Chondrocyte (in vitro differentiated cells): ENCODE data around the gene GLYATL1B. TPM values are rescaled to one million over a fixed set of nuclear protein-coding genes. Genes with fewer than 3 reads are reported as not detected.
A peak's percentile ranks its signal among the peaks of the same experiment; 100 is the strongest.
"Not testable (repeated sequence)": the region's sequence is repeated elsewhere in the genome, so short reads cannot be mapped to it uniquely, and the experiment has no call there.

Experiments
- DNase-seq: peaks from one replicate; pipeline ENCODE4 v3.0.0; 2021; ENCODE audit warnings: mixed read lengths, low spot score
- H3K27ac Mint-ChIP-seq: one replicate; pipeline ENCODE4 v1.8.0; 2021; ENCODE audit warnings: mild to moderate bottlenecking, moderate library complexity, mixed read lengths; ENCODE audit not compliant: unreplicated experiment
- H3K27me3 Mint-ChIP-seq: 2 replicates; pipeline ENCODE4 v1.8.0; 2021; ENCODE audit warnings: low read depth, mixed read lengths
- H3K36me3 Mint-ChIP-seq: 2 replicates; pipeline ENCODE4 v1.8.0; 2021; ENCODE audit warnings: low read depth, mixed read lengths
- H3K4me1 Mint-ChIP-seq: 2 replicates; pipeline ENCODE4 v1.8.0; 2021; ENCODE audit warnings: low read depth, mild to moderate bottlenecking, mixed read lengths
- H3K4me3 Mint-ChIP-seq: one replicate; pipeline ENCODE4 v1.8.0; 2021; ENCODE audit warnings: mild to moderate bottlenecking, moderate library complexity, mixed read lengths; ENCODE audit not compliant: unreplicated experiment
- H3K9me3 Mint-ChIP-seq: 2 replicates; pipeline ENCODE4 v1.8.0; 2021; ENCODE audit warnings: low read depth, mixed read lengths
- CTCF ChIP-seq: fragments of 200-600 bp; sonication (generic); IDR thresholded peaks from 2 replicates; pipeline ENCODE4 v1.5.0; 2021; ENCODE audit warnings: antibody characterized with exemption, mild to moderate bottlenecking, moderate library complexity
- total RNA-seq: library from RNA; stranded (reverse); gene quantifications from 3 replicates; pipeline ENCODE4 v1.2.1, GENCODE V29; 2021

GLYATL1B gene
- total RNA-seq, 1 donor from 2014 or later = not detected

DNA sequence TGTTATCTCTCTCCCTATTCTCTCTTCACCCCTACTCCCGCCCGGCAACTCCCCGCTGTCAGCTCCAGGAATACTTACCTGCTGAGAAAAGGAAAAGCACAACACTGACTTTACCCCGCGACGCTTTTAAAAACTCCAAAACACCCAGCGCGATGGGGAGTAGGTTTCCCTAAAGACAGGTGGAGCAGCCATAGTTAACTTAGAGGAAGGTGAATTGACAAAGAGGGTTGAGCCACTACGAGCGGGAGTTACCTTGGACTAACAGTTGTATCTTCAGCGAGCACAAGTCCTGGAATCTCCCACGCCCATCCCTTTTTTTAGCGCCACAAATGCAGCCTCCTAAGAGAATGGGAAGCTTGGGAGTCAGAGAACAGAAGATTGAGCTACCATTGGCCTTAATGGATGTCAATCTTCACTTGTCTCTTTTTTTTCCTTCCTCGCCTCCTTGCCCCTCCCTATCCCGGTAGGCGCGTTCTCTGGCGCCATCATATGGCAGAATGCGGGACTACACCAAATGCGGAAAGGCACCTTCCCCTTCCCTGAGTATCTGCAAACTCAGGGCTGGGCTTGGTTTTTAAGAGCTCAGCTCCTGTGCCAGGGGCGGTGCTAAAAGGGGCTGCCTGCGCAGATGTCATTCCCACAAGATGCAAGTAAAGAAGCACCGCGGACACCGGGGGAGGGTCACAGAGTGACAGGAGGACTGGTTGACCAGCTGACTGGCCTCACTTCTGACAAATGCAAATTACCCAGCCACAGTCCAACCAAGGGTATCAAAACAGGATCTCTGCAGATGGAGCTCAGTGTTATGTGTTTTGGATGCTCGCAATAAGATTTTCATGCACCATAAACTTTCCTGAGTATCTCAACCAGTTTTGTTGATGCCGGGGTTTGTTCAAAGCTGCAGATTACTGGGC is 27.7 kb upstream of the GLYATL1B start:
- DNase-seq, H3K27ac Mint-ChIP-seq, H3K4me1 Mint-ChIP-seq, H3K36me3 Mint-ChIP-seq, H3K9me3 Mint-ChIP-seq: not testable (repeated sequence)
- Mint-ChIP-seq H3K4me3 (peak overlapping the region; percentile 17), H3K27me3 (peaks cover 48% of the 10 kb centered on the region)
- peak; percentile 73 for TF ChIP-seq CTCF

DNA sequence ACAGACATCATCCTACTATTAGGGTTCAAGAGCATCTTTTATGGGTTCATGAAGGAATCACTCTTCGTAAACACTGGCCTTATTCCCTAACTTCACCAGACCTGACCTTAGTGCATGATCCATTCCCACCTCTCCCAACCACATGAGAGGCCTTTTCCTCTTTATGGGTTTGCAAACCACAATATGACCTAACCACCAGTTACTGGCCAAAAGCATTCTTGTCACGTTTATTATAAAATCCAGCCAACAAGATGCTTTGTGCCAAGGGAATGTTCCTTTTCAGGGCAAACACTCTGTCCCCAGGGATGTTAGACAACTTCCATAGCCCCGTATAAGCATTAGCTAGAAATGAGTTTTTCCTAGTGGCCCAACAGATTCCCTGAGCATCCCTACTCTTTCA is 26.0 kb upstream of the GLYATL1B start:
- H3K4me1 Mint-ChIP-seq, H3K9me3 Mint-ChIP-seq, H3K4me3 Mint-ChIP-seq, H3K27ac Mint-ChIP-seq, DNase-seq, H3K36me3 Mint-ChIP-seq: not testable (repeated sequence)
- peaks cover 41% of the 10 kb centered on the region for H3K27me3 Mint-ChIP-seq

- no peak for DNase-seq
- Mint-ChIP-seq H3K27ac (no peak overlapping the region), H3K27me3 (peaks cover 38% of the 10 kb centered on the region), H3K36me3 (no peaks in the 10 kb centered on the region), H3K4me1 (peaks cover 7% of the 10 kb centered on the region), H3K4me3 (no peak overlapping the region), H3K9me3 (no peaks in the 10 kb centered on the region)
- TF ChIP-seq CTCF = no peak
Observed at GRCh38 chr11:59062602-59063529, 23.2 kb upstream of the GLYATL1B start.

- not testable (repeated sequence) for DNase-seq, H3K36me3 Mint-ChIP-seq, H3K9me3 Mint-ChIP-seq, H3K27ac Mint-ChIP-seq, H3K4me3 Mint-ChIP-seq, H3K4me1 Mint-ChIP-seq
- peaks cover 31% of the 10 kb centered on the region for H3K27me3 Mint-ChIP-seq
Observed at GRCh38 chr11:59063996-59064727, 21.9 kb upstream of the GLYATL1B start.

GRCh38 chr11:59069087-59069486 is 17.0 kb upstream of the GLYATL1B start:
- Mint-ChIP-seq H3K4me3 (no peak overlapping the region), H3K4me1 (no peaks in the 10 kb centered on the region), H3K36me3 (no peaks in the 10 kb centered on the region), H3K9me3 (no peaks in the 10 kb centered on the region), H3K27me3 (peaks cover 54% of the 10 kb centered on the region), H3K27ac (no peak overlapping the region)
- TF ChIP-seq CTCF = no peak
- no peak for DNase-seq
